Measurements from ENCODE around the gene MMP25. TPM values are rescaled to one million over a fixed set of nuclear protein-coding genes. Genes with fewer than 3 reads are reported as not detected.

The MMP25 gene
- polyA plus RNA-seq, 1 of the 3 experiments (the other 2 are of a cell fraction): 0.03 TPM

GRCh38 chr16:3008690-3009037 lies 37.7 kb upstream of the MMP25 start (continued):
- TF ChIP-seq, protein P1, sequence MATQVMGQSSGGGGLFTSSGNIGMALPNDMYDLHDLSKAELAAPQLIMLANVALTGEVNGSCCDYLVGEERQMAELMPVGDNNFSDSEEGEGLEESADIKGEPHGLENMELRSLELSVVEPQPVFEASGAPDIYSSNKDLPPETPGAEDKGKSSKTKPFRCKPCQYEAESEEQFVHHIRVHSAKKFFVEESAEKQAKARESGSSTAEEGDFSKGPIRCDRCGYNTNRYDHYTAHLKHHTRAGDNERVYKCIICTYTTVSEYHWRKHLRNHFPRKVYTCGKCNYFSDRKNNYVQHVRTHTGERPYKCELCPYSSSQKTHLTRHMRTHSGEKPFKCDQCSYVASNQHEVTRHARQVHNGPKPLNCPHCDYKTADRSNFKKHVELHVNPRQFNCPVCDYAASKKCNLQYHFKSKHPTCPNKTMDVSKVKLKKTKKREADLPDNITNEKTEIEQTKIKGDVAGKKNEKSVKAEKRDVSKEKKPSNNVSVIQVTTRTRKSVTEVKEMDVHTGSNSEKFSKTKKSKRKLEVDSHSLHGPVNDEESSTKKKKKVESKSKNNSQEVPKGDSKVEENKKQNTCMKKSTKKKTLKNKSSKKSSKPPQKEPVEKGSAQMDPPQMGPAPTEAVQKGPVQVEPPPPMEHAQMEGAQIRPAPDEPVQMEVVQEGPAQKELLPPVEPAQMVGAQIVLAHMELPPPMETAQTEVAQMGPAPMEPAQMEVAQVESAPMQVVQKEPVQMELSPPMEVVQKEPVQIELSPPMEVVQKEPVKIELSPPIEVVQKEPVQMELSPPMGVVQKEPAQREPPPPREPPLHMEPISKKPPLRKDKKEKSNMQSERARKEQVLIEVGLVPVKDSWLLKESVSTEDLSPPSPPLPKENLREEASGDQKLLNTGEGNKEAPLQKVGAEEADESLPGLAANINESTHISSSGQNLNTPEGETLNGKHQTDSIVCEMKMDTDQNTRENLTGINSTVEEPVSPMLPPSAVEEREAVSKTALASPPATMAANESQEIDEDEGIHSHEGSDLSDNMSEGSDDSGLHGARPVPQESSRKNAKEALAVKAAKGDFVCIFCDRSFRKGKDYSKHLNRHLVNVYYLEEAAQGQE (IDR thresholded peaks at IDR 0.05; ENCODE audit: low read depth, low read length): no peak
- TF ChIP-seq RCOR1 (IDR thresholded peaks at IDR 0.05; ENCODE audit: low read length): no peak
- TF ChIP-seq GATA2 (CRISPR knock-in tag; IDR thresholded peaks at IDR 0.05): no peak
- no peak for TF ChIP-seq FOXM1 (IDR thresholded peaks at IDR 0.05; ENCODE audit: low read depth)

DNA sequence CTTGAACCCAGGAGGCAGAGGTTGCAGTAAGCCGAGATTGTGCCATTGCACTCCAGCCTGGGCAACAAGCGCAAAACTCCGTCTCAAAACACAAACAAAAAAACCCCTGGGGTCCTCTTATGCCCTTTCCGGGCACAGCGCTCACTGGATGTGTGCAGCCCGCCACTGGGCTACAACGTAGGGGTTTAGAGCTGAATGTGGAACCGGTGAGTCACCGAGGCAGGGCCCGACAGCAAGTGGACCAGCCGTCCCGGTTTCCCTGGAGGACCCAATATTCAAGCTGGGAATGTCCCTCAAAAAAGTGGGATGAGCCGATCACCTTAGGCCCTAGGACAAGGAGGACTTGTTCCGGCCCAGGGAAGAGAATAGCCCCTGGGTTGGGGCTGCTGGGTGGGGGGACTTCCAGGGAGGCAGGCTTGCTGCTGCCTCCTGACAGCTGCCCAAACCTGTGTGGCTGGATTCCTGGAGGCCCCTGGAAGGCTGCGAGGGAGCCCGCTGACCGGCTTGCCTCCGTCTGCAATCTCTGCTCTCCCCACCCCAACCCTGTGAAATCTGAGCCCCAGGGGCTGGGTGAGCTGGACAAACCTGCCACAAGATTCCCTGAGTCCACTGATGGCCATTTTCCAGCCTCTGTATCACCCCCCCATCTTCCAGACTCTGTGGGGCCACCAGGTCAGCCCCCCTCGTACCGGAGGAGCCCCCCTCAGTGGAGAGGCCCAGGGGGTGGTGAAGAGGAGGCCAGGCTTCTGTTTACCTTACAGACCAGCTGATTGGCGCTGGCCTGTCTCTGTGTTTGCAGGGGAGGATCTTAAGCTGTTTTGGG lies 36.6 kb upstream of the MMP25 start:
- 83% methylated on average over 13 of the region's 21 CpGs for WGBS (ENCODE audit: low lambda C conversion rate)
- H3K9me2 ChIP-seq: no peaks in the 10 kb centered on the region
- CTCF ChIA-PET: interaction anchor here (0.5 to 8.2 kb wide), 6 partner anchors 11 to 83 kb away, joined by 3 to 72 read pairs (median 4); partner anchors contain the start of genes CLDN6, HCFC1R1, THOC6 and TNFRSF12A
- TF ChIP-seq POLR2AphosphoS5 (IDR thresholded peaks at IDR 0.05; ENCODE audit: low read depth, low read length): no peak
- no peak for TF ChIP-seq MEF2A (IDR thresholded peaks at IDR 0.05; ENCODE audit: borderline replicate concordance, low read depth)
- TF ChIP-seq, protein P2, sequence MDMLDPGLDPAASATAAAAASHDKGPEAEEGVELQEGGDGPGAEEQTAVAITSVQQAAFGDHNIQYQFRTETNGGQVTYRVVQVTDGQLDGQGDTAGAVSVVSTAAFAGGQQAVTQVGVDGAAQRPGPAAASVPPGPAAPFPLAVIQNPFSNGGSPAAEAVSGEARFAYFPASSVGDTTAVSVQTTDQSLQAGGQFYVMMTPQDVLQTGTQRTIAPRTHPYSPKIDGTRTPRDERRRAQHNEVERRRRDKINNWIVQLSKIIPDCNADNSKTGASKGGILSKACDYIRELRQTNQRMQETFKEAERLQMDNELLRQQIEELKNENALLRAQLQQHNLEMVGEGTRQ (IDR thresholded peaks at IDR 0.05; ENCODE audit: borderline replicate concordance, low read depth, low read length): no peak
- TF ChIP-seq ZBTB33 (IDR thresholded peaks at IDR 0.05; ENCODE audit: borderline replicate concordance, low read depth): no peak
- POLR2A ChIA-PET: interaction anchor here (1.7 kb wide), 1 partner anchor 11 kb away, joined by 4 read pairs; the partner anchor contains the start of gene TNFRSF12A
- H3K4me2 ChIP-seq: no peak overlapping the region
- no peak overlapping the region for H3K9ac ChIP-seq
- H2AFZ ChIP-seq (ENCODE audit: low read depth): no peak overlapping the region
- no peaks in the 10 kb centered on the region for H3F3A ChIP-seq (replicated peaks; ENCODE audit: insufficient read depth)
- H3K79me2 ChIP-seq (ENCODE audit: insufficient read depth): no peaks in the 10 kb centered on the region
- H3K4me1 ChIP-seq (ENCODE audit: control insufficient read depth in 1 of 2, insufficient read depth in 2 of 2, low read depth in 1 of 2, low read length in 1 of 2): peaks cover 0 to 3% of the 10 kb centered on the region in 2 experiments; a peak in 1 of 4 replicates
- no peaks in the 10 kb centered on the region for H3K9me3 ChIP-seq
- no peak overlapping the region for H3K4me3 ChIP-seq (ENCODE audit: low read depth in 2 of 2, low read length in 1 of 2)
- DNase-seq: no peak
- no peaks in the 10 kb centered on the region for H3K36me3 ChIP-seq (replicated peaks in 1 of 2; ENCODE audit: control insufficient read depth in 1 of 2, insufficient read depth in 2 of 2, low read length in 1 of 2)
- H4K20me1 ChIP-seq (ENCODE audit: insufficient read depth): no peaks in the 10 kb centered on the region
- H3K27ac ChIP-seq (ENCODE audit: low read depth in 2 of 2, low read length in 1 of 2): no peak overlapping the region
- no peaks in the 10 kb centered on the region for H3K27me3 ChIP-seq (ENCODE audit: insufficient read depth)

Measured in SK-N-SH (cell line).